ENCODE results near the gene MALRD1.

- TF ChIP-seq POLR2A (IDR thresholded peaks at IDR 0.05; ENCODE audit: low read depth, low read length) (no peak), SPI1 (IDR thresholded peaks at IDR 0.05; ENCODE audit: low read depth, low read length) (no peak), POLR2AphosphoS5 (IDR thresholded peaks at IDR 0.05; ENCODE audit: low read depth, low read length) (no peak)
These were observed 470.0 kb downstream of the MALRD1 start for GRCh38 chr10:19518632-19519031.

All from GM12891 (cell line).